IMR-90 (cell line): ENCODE measurements around the gene OR8S1. TPM values are rescaled to one million over a fixed set of nuclear protein-coding genes. Genes with fewer than 3 reads are reported as not detected.
"Not testable (repeated sequence)": the region's sequence is repeated elsewhere in the genome, so short reads cannot be mapped to it uniquely, and the experiment has no call there.

ENCODE experiments used
- ATAC-seq: fragments of 200-7000 bp; cut with Tn5 transposase; 2 replicates; pipeline ENCODE4 v1.9.1; 2020; ENCODE audit warnings: low read depth, mild to moderate bottlenecking, moderate library complexity
- BruUV-seq: library from RNA; stranded (reverse); fragments of 400-500 nt; replicated peaks from 2 replicates; lab custom pipeline; 2021; lab: Mats Ljungman, UMichigan
- CTCF ChIA-PET: fragments of 300-600 bp; formaldehyde crosslinking; extraction: SDS; loops from one replicate; lab custom pipeline; 2021; ENCODE audit warnings: antibody characterized with exemption; lab: Yijun Ruan, JAX
- POLR2A ChIA-PET: fragments of 300-600 bp; sonication (Branson Sonifier 250); formaldehyde crosslinking; loops from one replicate; lab custom pipeline; 2022; ENCODE audit warnings: antibody characterized with exemption; ENCODE audit not compliant: unreplicated experiment; lab: Charles Lee
- DNase-seq: peaks from one replicate; pipeline ENCODE4 v3.0.0; 2013
- H2AFZ ChIP-seq: replicated peaks from 2 replicates; pipeline ENCODE3; 2013; ENCODE audit warnings: low read length, mild to moderate bottlenecking; ENCODE audit not compliant: poor library complexity
- H2AK5ac ChIP-seq: 2 replicates; pipeline ENCODE4 v1.6.1; 2013; ENCODE audit warnings: low read depth, low read length, inconsistent platforms
- H2AK9ac ChIP-seq: replicated peaks from 2 replicates; pipeline ENCODE3; 2013; ENCODE audit warnings: mild to moderate bottlenecking, low read depth, low read length, moderate library complexity; ENCODE audit not compliant: poor library complexity
- H2BK120ac ChIP-seq: 2 replicates; pipeline ENCODE4 v1.6.1; 2013; ENCODE audit warnings: low read depth, low read length, inconsistent platforms
- H2BK15ac ChIP-seq: 3 replicates; pipeline ENCODE4 v1.6.1; 2013; ENCODE audit warnings: low read depth, low read length, inconsistent platforms
- H2BK20ac ChIP-seq: 2 replicates; pipeline ENCODE4 v1.6.1; 2013; ENCODE audit warnings: low read depth, mild to moderate bottlenecking, inconsistent platforms, low read length, moderate library complexity
- H2BK5ac ChIP-seq: 2 replicates; pipeline ENCODE4 v1.6.1; 2013; ENCODE audit warnings: mild to moderate bottlenecking, low read depth, low read length, inconsistent platforms; ENCODE audit not compliant: poor library complexity, severe bottlenecking
- H3K14ac ChIP-seq: replicated peaks from 2 replicates; pipeline ENCODE4 v1.6.1; 2013; ENCODE audit warnings: low read depth, low read length, inconsistent platforms
- H3K18ac ChIP-seq: 2 replicates; pipeline ENCODE4 v1.6.1; 2013; ENCODE audit warnings: low read depth, low read length, control low read depth
- H3K23ac ChIP-seq: 2 replicates; pipeline ENCODE4 v1.6.1; 2013; ENCODE audit warnings: low read depth, low read length, inconsistent platforms
- H3K27ac ChIP-seq: 2 replicates; pipeline ENCODE4 v1.5.1; 2013; ENCODE audit warnings: mild to moderate bottlenecking, control low read depth, low read length; ENCODE audit not compliant: insufficient read depth
- H3K27me3 ChIP-seq: 2 replicates; pipeline ENCODE4 v1.6.1; 2013; ENCODE audit warnings: low read length; ENCODE audit not compliant: control insufficient read depth, insufficient read depth
- H3K36me3 ChIP-seq: 2 replicates; pipeline ENCODE4 v1.6.1; 2013; ENCODE audit warnings: low read length, mixed read lengths; ENCODE audit not compliant: control insufficient read depth, insufficient read depth
- H3K4ac ChIP-seq: 2 replicates; pipeline ENCODE4 v1.6.1; 2013; ENCODE audit warnings: low read depth, low read length, inconsistent platforms
- H3K4me1 ChIP-seq: 2 replicates; pipeline ENCODE4 v1.6.1; 2013; ENCODE audit warnings: low read length, mixed read lengths; ENCODE audit not compliant: control insufficient read depth, insufficient read depth
- H3K4me2 ChIP-seq: 2 replicates; pipeline ENCODE4 v1.6.1; 2013; ENCODE audit warnings: low read depth, mild to moderate bottlenecking, control low read depth, low read length, moderate library complexity
- H3K4me3 ChIP-seq: 2 replicates; pipeline ENCODE4 v1.5.1; 2013; ENCODE audit warnings: low read depth, mild to moderate bottlenecking, control low read depth, low read length, moderate library complexity; ENCODE audit not compliant: insufficient read depth
- H3K56ac ChIP-seq: 2 replicates; pipeline ENCODE4 v1.6.1; 2013; ENCODE audit warnings: low read length, inconsistent platforms; ENCODE audit not compliant: insufficient read depth; ENCODE audit errors: extremely low read depth
- H3K79me1 ChIP-seq, 2 experiments: 2 replicates each; pipeline ENCODE4 v1.6.1; 2013; ENCODE audit warnings: low read length in 2 of 2, inconsistent platforms in 1 of 2, low read depth in 1 of 2
- H3K9ac ChIP-seq: 2 replicates; pipeline ENCODE4 v1.6.1; 2013; ENCODE audit warnings: low read depth, low read length, control low read depth
- H3K9me1 ChIP-seq: 2 replicates; pipeline ENCODE4 v1.6.1; 2013; ENCODE audit warnings: low read length, inconsistent platforms; ENCODE audit not compliant: insufficient read depth
- H3K9me3 ChIP-seq: 2 replicates; pipeline ENCODE4 v1.6.1; 2013; ENCODE audit warnings: low read length; ENCODE audit not compliant: control insufficient read depth, insufficient read depth
- H4K20me1 ChIP-seq: 2 replicates; pipeline ENCODE4 v1.6.1; 2013; ENCODE audit warnings: low read length, inconsistent platforms; ENCODE audit not compliant: insufficient read depth
- H4K5ac ChIP-seq: 2 replicates; pipeline ENCODE4 v1.6.1; 2013; ENCODE audit warnings: mild to moderate bottlenecking, low read depth, low read length, control low read depth
- H4K8ac ChIP-seq, 2 experiments: 2 replicates each; pipeline ENCODE4 v1.6.1; 2013; ENCODE audit warnings: low read depth in 2 of 2, low read length in 2 of 2, control low read depth in 1 of 2, inconsistent platforms in 1 of 2
- H4K91ac ChIP-seq: 2 replicates; pipeline ENCODE4 v1.6.1; 2013; ENCODE audit warnings: low read depth, low read length, inconsistent platforms; ENCODE audit not compliant: insufficient read depth
- WGBS, 2 experiments: methylation state at CpG; one replicate each; pipeline versions ENCODE4 v1.1.5 to v1.1.7; 2013; ENCODE audit warnings: missing lambda C conversion rate in 2 of 2; ENCODE audit not compliant: insufficient read length in 1 of 2; ENCODE audit errors: extremely low coverage in 2 of 2; 5-methylcytosine and 5-hydroxymethylcytosine counted together
- dilution Hi-C: fragments of 300-500 bp; cut with HindIII; formaldehyde crosslinking; loops from one replicate; pipeline ENCODE4 v1.14.3; 2018; ENCODE audit warnings: low sequenced_read_pairs; ENCODE audit not compliant: unreplicated experiment
- in situ Hi-C: fragments of 300-500 bp; cut with MboI; formaldehyde crosslinking; loops from 3 replicates; pipeline ENCODE4 v1.14.3; 2019; ENCODE audit warnings: low sequenced_read_pairs, inconsistent platforms, mixed read lengths
- intact Hi-C: fragments of 100-400 bp; cut with micrococcal nuclease; formaldehyde crosslinking; loops from 2 replicates; pipeline ENCODE4 v1.10.0; 2022
- polyA plus RNA-seq, 3 experiments: library from polyadenylated mRNA; depleted of rRNA; stranded (reverse); fragments of >200 nt; gene quantifications; 2 replicates each; pipeline ENCODE4 v1.2.3, GENCODE V29; 2012; ENCODE audit warnings: low replicate concordance in 1 of 3
- total RNA-seq: library from RNA; depleted of rRNA; stranded (reverse); fragments of >200 nt; gene quantifications from 2 replicates; pipeline ENCODE4 v1.2.3, GENCODE V29; 2012

Gene OR8S1
- total and polyA plus RNA-seq, 2 of the 4 experiments (the other 2 are of a cell fraction): not detected

DNA sequence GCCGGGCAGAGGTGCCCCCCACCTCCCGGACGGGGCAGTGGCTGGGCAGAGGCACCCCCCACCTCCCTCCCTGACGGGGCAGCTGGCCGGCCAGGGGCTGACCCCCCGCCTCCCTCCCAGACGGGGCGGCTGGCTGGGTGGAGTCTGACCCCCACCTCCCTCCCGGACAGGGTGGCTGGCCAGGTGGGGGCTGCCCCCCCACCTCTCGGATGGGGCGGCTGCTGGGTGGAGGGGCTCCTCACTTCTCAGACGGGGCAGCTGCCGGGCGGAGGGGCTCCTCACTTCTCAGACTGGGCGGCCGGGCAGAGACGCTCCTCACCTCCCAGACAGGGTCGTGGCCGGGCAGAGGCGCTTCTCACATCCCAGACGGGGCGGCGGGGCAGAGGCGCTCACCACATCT lies 5.1 kb upstream of the OR8S1 start:
- H2AK9ac ChIP-seq, H2BK20ac ChIP-seq, BruUV-seq, H3K79me1 ChIP-seq, ATAC-seq, H4K8ac ChIP-seq, H3K18ac ChIP-seq, H4K91ac ChIP-seq, H3K27ac ChIP-seq, POLR2A ChIA-PET, H3K4ac ChIP-seq, H3K14ac ChIP-seq, in situ Hi-C loops, H3K36me3 ChIP-seq, dilution Hi-C loops, intact Hi-C loops, H3K4me3 ChIP-seq, H4K5ac ChIP-seq, H2BK120ac ChIP-seq, H3K9me1 ChIP-seq, H3K4me1 ChIP-seq, H3K4me2 ChIP-seq, CTCF ChIA-PET, H4K20me1 ChIP-seq, H2AK5ac ChIP-seq, H3K56ac ChIP-seq, H3K9me3 ChIP-seq, H2BK5ac ChIP-seq, H3K9ac ChIP-seq, H3K27me3 ChIP-seq, H3K23ac ChIP-seq, H2BK15ac ChIP-seq, DNase-seq, H2AFZ ChIP-seq: not testable (repeated sequence)
- WGBS, 2 experiments: 81% methylated on average over 4 of the region's 24 CpGs; no CpG with 5 or more reads in 1 of the 2 experiments
